HS-27A (cell line): ENCODE results near the gene ABLIM2.

ENCODE experiments used
- DNase-seq: peaks from one replicate; pipeline ENCODE4 v3.0.0-alpha.2; 2012; ENCODE audit warnings: low read depth, missing footprints

ABLIM2 gene

GRCh38 chr4:7978489-7978888 is 180.1 kb downstream of the ABLIM2 start:
- DNase-seq = no peak

- DNase-seq = no peak
Measured at GRCh38 chr4:7976634-7977033, 182.0 kb downstream of the ABLIM2 start.

GRCh38 chr4:7976025-7976424 is 182.6 kb downstream of the ABLIM2 start:
- no peak for DNase-seq

GRCh38 chr4:7974425-7974824 is 184.2 kb downstream of the ABLIM2 start:
- no peak for DNase-seq

- DNase-seq = no peak
Measured at GRCh38 chr4:7973545-7973981, 185.1 kb downstream of the ABLIM2 start.

GRCh38 chr4:7971881-7972500 is 186.6 kb downstream of the ABLIM2 start:
- no peak for DNase-seq

GRCh38 chr4:7971159-7971631 is 187.4 kb downstream of the ABLIM2 start:
- no peak for DNase-seq

GRCh38 chr4:7970361-7970946 is 188.2 kb downstream of the ABLIM2 start:
- no peak for DNase-seq

- DNase-seq = no peak
Measured at GRCh38 chr4:7968262-7968896, 190.2 kb downstream of the ABLIM2 start.

- no peak for DNase-seq
Measured at GRCh38 chr4:7967501-7968261, 190.9 kb downstream of the ABLIM2 start.

- no peak for DNase-seq
Measured at GRCh38 chr4:7967063-7967440, 191.6 kb downstream of the ABLIM2 start.

- no peak for DNase-seq
Measured at GRCh38 chr4:7966281-7967062, 192.1 kb downstream of the ABLIM2 start.

GRCh38 chr4:7964890-7965662 is 193.5 kb downstream of the ABLIM2 start:
- no peak for DNase-seq

GRCh38 chr4:7964459-7964858 is 194.2 kb downstream of the ABLIM2 start:
- no peak for DNase-seq

GRCh38 chr4:7963691-7964090 is 194.9 kb downstream of the ABLIM2 start:
- DNase-seq = no peak

GRCh38 chr4:7962609-7963508 is 195.8 kb downstream of the ABLIM2 start:
- DNase-seq = no peak

- no peak for DNase-seq
Measured at GRCh38 chr4:7960790-7961655, 197.6 kb downstream of the ABLIM2 start.

- DNase-seq = no peak
Measured at GRCh38 chr4:7960017-7960789, 198.4 kb downstream of the ABLIM2 start.
